GM18907 (cell line): ENCODE measurements around the gene CENPB.
A peak's percentile ranks its signal among the peaks of the same experiment; 100 is the strongest.
"Not testable (repeated sequence)": the region's sequence is repeated elsewhere in the genome, so short reads cannot be mapped to it uniquely, and the experiment has no call there.

ENCODE experiments used
- ATAC-seq: cut with Tn5 transposase; IDR thresholded peaks from one replicate; pipeline ENCODE4 v1.9.1; 2021; ENCODE audit warnings: mild to moderate bottlenecking, moderate library complexity; ENCODE audit not compliant: unreplicated experiment

CENPB gene

DNA sequence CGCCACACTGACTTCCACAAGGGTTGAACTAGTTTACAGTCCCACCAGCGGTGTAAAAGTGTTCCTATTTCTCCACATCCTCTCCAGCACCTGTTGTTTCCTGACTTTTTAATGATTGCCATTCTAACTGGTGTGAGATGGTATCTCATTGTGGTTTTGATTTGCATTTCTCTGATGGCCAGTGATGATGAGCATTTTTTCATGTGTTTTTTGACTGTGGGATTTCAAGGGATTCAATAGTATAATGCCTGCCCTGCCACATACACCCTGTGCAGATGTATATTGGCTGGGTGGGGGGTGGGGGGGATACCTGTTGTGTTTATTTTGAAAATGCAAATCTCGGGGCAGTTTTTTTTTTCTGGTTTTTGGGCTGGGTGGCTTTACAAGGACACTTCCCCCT is 7.6 kb upstream of the CENPB start:
- not testable (repeated sequence) for ATAC-seq

DNA sequence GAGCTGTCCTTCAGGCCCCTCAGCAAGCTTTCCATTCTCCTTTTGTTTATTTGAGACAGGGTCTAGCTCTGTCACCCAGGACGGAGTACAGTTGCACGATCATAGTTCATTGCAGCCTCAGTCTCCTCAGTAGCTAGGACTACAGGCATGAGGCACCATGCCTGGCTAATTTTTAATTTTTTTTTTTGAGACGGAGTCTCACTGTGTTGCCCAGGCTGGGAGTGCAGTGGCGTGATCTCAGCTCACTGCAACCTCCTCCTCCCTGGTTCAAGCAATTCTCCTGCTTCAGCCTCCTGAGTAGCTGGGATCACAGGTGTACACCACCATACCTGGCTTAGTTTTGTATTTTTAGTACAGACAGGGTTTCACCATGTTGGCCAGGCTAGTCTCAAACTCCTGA is 2.7 kb upstream of the CENPB start:
- ATAC-seq = not testable (repeated sequence)

DNA sequence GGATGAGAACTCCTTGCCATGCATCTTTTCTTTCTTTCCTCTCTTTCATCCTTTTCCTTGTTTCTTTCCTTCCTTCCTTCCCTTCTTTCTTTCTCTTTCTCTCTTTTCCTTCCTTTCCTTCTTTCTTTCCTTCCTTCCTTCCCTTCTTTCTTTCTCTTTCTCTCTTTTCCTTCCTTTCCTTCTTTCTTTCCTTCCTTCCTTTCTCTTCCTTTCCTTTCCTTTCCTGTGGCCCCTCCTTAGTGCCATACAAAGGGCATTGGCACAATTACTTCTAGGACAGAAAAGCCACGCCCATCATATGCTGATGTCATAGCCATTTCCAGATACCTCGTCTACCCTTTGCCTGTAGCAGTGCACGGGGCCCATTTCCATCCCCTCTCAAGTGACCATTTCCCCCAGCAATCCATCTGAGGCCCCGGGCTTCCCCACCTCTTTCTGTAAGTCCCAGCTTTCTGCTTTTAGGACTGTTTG is 2.2 kb upstream of the CENPB start:
- ATAC-seq = no peak

DNA sequence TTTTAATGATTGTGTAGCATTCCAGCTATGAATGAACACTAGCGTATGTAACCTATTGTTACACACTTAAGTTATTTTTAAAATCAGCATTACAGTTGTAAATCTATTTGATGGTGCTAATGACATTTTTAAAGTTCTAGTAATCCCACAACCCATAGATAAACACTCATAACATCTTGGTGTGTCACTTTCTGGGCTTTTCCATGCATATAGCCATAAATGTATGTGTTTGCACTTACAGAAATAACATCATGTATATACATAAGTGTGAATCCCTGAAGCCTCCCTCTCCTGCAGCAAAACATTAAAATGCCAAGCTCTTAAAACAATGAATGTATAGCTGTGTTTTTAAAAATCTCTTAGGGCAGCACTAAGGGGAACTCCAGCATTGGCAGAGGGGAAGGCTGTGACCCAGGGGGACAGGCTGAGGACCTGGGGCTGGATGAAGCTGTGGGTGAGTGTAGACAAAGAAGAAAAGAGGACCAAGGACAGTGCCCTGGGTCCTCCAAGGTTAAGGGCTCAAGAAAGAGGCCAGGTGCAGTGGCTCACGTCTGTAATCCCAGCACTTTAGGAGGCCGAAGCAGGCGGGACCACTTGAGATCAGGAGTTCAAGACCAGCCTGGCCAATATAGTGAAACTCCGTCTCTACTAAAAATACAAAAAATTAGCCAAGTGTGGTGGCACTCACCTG is 929 bp upstream of the CENPB start:
- ATAC-seq = no peak

DNA sequence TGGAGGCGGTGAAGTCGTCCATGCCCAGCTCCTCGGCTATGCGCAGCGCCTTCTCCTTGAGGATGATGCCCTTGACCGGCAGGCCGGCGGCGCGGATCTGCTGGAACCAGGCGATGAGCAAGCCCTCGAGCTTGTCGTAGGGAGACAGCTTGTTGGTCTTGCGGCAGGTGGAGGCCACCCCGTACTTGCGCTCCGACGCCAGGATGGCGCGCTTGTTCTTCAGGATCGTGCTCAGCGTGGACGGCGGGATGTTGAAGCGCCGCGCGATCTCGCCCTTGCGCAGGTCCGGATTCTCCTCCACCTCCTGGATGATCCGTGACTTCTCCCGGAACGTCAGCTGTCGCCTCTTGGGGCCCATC is 435 bp downstream of the CENPB start:
- peak; percentile 33 for ATAC-seq

DNA sequence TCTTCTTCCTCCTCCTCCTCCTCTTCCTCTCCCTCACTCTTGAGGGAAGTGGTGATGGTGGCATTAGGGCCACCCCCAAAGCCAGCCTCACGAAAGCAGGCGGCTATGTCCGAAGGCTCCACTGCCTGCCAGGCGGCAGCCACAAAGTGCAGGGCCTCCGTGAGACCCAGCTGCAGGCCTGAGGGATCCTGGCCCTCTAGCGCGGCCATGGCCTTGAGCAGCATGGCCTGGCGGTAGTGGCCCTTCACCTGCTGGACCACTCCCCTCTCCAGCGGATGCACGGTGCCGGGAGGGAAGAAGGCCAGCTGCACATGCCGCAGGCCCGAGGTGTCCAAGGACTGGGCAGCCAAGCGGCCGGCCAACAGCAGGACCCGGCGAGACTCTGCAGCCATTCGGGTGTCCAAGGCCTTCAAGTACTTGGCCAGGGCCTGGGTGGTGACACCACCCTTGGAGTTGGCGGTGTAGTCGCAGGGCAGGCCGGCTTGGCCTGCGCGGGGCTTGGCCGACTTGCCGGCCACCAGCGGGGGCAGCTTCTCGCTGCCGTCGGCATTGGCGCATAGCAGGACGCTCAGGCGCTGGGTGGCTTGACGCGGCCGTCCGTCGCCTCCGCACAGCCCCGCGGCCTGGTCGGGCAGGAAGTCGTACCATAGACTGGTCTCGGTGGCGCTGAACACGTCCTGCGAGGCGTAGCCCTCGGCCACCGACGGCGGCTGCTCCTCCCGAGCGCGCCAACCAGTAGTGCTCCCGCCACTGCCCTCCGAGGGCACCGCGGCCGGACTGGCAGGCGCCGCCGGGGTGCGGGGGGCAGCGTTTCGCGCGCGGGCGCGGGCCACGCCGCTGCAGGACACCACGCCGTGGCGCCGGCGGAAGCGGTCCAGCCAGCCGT is 1.1 kb downstream of the CENPB start:
- no peak for ATAC-seq

DNA sequence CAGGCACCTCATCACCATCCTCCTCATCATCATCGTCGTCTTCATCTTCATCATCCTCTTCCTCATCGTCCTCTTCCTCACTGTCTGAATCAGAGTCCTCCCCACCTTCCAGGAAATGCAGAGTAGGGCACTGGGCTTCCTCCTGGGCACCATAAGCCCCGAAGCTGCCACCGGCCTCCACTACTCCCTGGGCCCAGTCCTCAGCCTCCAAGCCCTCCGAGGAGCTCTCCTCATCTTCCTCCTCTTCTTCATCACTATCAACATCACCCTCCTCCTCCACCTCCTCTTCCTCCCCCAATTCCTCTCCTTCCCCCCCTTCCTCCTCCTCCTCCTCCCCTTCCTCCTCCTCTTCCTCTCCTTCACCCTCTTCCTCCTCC is 1.7 kb downstream of the CENPB start:
- no peak for ATAC-seq

DNA sequence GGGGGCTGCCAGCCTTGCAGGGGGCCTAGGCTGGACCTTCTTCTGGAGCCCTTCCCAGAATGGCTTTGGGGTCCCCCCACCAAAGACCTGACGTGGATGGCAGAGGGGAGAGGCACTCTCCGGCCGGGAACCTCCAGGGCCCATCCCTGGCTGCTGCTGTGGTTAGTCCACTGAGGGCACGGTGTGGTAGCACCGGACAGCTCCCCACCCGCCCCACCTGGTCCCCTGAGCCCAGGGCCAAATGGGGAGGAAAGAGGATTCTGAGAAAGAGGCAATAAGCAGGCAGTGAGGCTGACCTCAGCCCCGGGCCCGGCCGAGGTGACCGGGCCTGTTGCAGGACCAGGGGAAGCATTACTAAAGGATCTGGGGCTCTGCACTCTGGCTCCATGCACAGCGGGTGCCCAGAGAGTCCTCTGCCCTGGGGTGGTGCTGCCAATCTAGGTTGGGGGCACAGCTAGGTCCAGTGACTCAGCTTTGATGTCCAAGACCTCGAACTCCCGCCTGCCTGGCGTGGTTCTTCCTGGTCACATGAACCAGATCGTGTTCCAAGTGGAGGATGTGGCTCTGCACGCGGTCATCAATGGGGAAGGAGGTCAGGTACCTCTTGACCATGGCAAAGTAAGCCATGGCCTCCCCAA is 2.2 kb downstream of the CENPB start:
- no peak for ATAC-seq

DNA sequence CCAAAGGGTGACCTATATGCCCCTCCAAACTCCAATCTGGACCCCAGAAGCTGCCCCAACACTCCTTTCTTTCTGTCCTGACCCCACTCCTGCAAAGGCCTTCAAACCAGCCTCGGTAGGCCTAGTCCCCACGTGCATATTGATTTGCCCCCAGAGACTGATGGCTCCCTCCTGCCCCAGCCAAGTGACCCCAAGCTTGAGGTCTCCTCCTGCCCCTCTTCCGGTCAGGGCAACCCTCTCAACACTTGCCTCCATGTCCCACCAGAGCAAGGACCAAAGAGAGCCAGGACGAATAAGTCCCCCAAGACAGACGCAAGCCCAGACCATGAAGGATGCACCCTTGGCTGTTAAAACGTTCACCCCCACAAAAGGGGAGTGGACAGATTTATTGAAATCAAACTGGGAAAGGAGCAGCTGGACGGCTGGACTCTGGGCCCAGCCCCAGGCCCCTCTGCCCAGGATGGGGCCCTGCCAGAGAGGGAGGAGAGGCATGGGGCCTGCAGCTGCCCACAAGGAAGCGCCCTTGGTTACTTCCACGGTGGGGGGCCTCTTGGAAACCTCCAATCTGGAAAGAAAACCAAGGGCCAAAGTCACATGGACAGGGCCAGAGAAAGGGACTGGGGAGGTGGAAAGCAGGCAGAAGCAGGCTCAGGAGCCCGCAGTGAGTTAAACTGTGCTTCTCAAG is 2.9 kb downstream of the CENPB start:
- no peak for ATAC-seq

DNA sequence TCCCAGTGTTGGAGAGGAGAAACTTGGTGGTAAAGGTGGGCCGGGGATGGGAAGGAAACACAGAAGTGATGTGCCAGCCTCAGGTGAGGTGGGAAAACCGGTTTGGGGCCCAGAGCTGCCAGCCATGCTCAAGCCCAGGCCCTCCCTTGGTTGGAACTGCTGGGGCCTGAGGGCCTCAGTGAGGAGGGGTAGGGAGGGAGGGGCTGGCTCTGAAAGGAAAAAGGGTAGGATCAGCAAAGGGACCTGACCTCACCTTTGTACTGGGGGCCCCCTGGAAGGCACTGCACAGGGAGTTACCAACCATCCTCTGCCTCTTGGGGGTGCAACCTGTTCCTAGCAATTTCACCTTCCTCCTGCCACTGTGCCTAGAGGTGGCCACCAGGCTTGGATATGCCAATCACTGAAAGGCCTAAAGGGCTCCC is 3.5 kb downstream of the CENPB start:
- no peak for ATAC-seq

DNA sequence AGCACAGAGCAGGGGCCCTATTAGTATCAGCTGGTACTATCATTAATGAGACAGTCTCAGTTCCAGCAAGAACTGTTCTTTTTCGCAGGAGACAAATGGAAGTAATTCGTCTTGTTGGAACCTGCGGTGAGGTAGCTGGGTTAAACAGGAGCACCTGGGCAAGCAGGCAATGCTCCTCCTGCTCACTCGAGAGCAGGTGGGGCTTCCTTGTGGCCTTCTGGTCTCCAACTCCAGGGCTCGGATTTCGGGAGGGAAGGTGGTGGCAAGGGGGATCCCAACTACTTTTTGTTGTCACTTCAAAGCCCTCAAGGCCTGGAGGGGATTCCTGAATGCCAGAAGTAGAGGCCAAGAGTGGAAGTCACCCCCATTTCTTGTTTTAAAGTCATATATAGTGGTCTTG is 3.9 kb downstream of the CENPB start:
- ATAC-seq = no peak

DNA sequence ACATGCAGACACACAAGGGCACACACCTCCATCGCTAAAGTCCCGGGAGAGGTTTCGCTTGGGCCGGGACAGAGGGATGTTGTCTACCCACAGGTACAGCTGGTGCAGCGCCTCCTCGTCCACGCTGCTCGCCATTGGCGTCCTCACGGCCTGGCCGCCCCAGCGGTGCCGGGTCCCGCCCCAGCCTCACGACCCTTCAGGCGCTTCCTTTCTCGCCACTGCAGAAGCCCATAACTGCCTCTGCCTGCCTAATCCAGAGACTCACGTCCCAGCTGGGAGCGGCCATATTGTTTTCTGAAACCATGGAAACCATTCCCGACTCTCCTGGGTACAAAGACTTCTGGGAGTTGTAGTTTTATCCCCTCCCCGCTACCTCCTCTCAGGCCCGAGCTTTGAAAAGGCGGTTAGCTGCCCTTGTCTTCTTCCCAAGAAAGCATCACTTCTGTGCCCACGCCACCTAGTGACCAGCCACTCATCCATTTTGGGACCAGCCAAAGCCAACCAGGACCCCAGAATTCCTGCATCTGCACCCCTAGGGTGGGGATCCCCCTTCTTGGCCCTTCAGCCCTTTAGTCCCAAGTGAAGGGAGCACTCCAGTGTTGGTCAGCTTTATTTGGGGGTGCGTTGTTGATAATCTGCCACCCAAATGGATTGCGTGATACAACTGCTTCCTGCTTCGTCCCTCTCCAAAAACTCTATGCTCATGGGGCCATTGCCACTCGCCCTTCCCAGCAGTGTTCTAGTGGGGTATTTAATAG is 5.2 kb downstream of the CENPB start, which contains the start of gene SPEF1:
SPEF1 (minus strand) TSS at position 296 of the 758 bp plus-strand sequence; CDS start at position 135, 161 bp downstream.
- ATAC-seq = peak; percentile 52

DNA sequence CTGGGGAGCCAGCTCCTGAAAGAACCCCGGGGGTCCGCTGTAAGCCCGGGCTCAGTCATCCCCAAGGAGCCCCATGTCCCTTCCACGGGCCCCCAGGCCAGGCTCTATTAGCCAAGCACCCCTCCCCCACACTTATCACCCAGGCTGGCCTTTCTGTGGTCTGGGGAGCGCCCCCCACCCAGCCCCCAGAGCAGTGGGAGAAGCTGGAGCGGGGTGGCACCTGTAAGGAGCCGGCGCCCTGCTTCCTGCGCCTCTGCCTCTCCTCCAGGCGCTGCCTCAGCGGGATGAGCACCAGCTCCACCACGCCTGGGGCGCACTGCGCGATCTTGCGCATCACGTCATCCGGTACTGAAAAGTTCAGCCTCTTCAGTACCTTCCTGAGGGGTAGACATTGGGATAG is 7.6 kb downstream of the CENPB start:
- no peak for ATAC-seq

DNA sequence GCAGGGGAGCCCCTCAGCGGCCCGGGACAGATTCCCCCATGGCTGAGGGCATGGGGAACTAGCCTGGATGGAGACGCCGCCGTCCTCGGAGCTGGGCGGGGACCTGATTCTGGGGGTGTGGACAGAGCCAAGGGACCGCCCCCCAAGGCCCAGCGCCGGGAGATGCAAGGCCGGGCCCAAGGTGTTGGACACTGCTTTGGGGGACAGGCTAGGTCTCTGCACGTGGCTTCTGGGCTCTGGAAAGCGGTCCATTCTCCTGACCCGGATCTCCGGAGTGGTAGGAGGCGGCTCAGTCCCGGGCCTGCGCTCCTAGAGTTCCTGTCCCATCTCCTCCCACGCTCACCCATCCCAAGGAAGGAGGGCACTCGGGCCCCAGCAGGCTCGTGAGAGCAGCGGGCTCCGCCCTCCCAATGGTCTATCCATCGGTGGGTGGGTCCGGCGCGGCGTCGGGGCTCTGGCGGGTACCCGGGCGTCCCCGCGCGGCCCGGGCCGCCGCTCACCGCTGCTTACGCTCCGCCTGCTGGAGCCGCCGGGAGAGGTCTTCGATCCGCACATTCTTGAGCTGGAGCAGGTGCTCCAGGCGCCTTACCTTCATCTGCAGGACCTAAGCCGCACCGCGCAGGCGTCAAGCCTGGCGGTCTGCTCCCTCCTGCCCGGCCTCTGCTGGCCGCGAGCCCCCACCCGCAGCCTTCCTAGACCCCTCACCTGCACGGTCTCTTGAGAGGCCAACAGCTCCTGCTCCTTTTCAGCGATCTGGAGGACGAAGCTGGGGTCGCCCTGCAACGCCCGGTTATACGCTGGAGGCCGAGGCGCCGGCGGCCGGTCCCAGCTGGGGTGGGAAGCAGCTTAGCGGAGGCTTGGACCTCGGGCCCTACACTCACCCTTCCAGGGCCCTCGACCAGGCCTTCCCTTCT is 8.6 kb downstream of the CENPB start:
- no peak for ATAC-seq

DNA sequence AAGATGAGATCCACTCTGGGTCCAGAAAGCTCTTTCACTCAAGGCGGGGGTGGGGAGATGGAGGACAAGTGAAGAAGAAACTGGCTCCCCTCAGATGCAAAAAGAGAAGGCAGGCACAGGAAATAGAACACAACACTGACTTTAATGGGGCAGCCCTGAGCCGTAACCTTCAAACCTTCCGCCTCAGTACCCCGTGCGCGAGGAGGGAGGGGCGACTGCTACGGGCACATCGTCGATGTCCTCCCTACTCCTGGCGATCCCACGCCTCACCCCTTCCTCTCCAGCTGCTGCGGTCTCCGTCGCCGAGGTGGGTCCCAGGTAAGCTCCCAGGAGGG is 9.2 kb downstream of the CENPB start:
- no peak for ATAC-seq

DNA sequence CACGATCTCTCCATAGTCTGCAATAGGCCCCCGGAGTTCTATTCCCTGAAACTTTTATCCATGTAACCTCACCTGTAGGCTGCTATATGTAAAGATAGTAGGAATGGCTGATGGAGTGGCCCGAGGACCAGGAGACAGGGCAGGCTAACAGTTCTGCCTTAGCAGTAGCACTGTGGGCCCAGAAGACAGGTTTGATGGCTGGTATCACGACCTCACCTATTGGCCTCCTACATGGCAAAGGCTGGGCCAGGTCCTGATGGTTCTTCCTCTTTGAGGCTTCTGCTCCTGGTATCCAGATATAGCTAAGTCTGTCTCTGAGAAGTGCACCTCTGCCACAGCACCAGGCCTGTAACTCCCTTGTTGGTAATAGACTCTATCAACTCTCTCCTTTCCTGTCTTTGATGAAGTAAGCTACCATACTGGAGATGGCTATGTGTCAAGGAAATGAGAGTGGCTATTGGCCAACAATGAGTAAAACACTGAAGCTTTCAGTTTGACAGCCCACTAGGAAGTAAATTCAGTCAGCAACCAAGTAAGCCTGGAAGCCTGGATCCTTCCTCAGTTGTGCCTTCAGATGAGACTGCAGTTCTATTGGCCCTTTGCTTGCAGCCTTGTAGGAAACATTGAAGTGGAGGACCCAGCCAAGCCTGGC is 11.0 kb downstream of the CENPB start:
- ATAC-seq = no peak

DNA sequence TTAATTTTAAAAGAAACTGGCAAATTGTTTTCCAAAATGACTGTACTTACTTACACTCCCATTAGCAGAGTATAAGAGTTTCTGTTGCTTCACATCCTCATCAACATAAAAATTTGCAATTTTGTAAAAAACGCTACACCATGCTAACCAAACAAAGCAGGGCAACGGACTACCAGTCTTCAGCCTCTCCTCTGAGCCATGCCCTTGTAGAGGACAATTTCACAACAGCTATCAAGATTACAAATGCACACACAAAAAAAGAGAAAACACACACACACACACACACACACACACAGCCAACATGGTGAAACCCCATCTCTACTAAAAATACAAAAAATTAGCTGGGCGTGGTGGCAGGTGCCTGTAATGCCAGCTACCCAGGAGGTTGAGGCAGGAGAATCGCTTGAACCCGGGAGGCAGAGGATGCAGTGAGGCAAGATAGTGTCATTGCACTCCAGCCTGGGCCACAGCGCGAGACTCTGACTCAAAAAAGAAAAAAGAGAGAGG is 14.9 kb downstream of the CENPB start:
- ATAC-seq = no peak

DNA sequence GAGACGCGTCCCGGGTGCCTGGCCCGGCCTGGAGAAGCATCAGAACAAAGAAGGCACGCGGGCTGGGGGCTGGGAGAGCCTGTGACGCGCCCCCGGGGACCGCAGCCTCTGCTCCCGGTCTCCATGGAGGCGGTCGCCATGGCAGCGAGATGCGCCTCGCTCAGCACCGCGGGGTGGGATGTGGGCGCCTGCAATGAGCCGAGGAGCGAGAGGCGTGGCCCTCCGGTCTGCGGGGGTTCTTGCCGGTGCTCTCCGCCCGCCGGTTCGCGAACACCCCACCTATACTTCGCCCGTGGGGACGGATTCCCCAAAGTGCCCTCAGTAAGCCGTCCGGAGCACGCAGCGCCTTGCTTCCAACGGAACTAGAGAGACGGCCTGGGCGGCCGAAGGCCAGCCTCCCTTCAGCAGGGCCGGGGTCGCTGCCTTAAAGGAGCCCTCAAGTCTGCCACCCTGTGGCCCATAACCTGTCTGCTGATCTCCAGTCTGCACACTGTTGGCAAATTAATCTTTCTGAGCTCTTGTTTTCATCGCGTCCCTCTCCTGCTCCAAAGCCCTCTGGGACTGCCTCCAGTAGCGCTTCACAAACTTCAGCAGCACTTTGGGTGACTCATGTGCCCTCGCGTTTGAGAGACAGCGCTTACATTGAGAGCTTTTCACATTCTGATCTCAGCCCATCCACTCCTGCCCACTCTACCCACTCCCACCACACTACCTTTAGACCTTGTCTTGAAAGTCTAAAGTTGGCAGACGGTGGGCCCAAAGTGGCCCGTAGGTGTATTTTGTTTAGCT is 18.0 kb downstream of the CENPB start:
- peak; percentile 50 for ATAC-seq
